ENCODE data around the gene TASP1.

DNA sequence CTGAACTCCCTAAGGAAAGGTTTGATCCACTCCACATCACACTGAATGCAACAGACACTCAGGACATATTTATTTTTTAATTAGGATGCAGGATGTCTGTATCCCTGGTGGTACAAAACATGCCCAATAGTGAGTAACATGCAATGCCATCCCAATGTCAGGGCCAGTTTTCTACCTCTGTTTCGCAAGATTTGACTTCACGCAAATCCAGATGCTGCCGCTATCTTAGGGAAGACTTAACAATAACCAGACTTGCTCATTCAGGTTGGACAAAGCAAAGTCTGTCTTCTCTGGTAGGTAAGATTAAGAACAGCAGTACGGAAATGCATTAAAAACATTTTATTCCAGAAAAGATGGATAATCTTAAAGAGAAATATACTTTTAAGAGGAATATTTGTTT is 103.1 kb downstream of the TASP1 start:
- TF ChIP-seq CTCF (conservative IDR thresholded peaks at IDR 0.05) (no peak), EZH2 (IDR thresholded peaks at IDR 0.05; ENCODE audit: low read depth) (no peak)

Data from PC-9 (cell line).